Stimulated activated CD4-positive, alpha-beta T cell treated with anti-CD3 and anti-CD28 coated beads, Interleukin-4, amount 100 ng/mL, for 1 hour (primary cell): ENCODE data around the gene AMIGO1.

ENCODE experiments used
- DNase-seq: peaks from one replicate; pipeline ENCODE4 v3.0.0-alpha.2; 2020

AMIGO1 gene

DNA sequence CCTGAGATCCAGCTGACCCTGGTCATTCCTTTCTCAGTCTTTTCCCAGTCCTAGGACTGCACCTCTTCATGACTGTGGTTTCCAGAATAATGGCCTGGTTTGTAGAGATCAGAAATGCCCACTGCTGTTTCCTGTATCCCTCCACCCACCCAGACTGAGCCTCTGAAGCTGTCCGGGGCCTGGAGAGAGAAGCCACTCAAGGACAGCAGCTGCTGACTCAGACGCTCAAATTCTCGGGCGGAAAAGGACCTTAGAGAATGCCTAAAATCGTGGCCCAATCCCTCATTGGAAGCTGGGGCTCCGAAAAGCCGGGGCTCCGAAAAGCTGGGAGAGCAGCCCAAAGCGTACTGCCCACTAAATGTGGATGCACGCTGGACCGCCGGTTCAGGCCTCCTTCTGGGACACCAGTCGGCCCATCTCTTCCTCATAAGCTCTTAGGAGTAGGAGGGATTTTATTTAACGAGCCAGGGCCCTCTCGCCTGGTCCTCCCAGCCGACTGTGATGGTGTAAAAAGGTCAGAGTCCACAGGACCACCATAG, 22.4 kb upstream of the AMIGO1 start:
- DNase-seq: no peak

DNA sequence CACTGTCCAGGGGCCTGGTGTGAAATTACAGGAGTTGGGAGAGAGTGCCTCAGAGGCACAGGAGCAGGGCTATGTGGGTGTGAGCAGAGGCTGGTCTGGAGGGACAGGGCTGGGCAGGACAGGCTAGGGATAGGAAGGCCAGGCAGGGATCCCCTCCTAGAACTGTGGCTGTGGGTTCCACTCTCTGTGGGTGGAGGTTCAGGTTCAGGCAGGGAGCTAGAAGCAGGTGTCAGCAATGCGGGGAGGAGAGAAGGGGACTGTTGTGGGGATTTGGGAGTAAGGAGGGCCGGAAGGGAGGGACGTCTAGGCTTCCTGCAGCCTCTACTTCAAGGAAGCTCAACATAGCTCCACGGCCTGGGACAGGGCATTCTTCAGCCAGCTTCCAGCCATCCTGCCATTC, 21.9 kb upstream of the AMIGO1 start:
- no peak for DNase-seq

DNA sequence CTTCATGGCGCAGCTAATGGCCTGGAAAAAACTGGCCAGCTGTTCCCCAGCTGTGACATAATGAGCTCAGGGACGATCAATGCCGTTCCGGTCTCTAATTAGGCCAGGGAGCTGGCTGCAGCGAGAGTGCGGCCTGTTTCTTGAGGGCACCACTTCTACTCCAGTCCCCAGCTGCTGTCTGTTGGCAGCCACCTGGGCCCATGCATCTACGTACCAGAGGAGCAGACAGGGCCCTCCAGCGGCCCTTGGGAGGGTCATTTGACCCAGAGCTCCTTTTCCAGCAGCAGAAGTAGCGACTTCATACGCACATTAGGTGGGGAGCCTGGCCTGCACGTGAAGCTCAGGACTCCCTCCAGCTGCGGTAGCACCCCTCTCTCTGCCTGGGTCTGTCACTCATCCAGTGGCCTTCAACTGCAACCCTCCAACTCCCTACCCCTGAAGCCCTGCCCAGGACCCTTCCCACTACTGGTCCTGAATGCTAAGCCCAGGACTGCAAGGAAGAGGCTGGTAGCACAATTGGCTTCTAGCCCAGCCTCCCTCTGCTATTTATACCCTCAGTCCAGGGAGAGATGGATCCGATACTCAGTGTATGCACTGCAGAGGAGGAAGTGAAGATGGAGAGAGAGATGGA, 21.0 kb upstream of the AMIGO1 start:
- DNase-seq: no peak

GRCh38 chr1:109529881-109530456, 20.4 kb upstream of the AMIGO1 start:
- no peak for DNase-seq

DNA sequence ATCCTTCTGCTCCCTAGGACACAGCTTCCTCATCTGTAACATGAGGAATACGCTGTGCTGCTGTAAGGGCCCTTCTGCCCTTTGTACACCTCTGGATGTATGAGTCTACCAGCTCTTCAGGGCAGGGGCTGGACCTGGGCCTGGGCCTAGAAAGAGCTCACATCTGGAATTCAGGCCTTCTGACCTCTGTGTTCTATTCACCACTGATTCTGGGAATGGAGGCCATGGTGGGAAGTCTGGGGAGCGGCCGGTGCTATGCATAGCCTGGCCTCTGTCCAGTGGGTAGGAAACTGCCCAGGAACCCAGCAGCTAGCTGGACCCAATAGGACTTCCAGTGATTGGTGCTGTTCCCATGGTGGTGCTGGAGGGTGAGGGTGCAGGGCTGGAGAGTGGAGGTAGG, 19.2 kb upstream of the AMIGO1 start:
- no peak for DNase-seq

GRCh38 chr1:109527846-109528695, 18.5 kb upstream of the AMIGO1 start:
- DNase-seq: no peak

- DNase-seq: no peak
These were observed 17.7 kb upstream of the AMIGO1 start for GRCh38 chr1:109527098-109527811.

DNA sequence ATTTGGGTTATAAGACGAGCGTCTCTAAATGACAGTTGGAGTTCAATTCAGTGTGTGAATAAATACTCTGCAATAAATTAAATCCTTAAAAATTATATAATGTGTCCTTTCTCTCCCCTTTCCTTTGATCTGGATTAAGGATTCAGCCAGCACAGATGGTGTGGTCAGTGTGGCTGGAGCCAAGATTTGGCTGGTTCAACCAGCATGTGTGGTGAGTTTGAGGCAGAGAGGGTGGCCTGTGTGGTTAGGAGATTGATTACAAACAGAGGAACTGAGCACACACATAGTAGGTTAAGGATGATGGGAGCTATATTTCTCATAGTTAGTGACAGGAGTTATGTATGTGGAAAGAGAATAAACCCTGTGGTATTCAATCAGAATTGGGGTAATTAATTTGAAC, 14.2 kb upstream of the AMIGO1 start:
- DNase-seq: no peak

DNA sequence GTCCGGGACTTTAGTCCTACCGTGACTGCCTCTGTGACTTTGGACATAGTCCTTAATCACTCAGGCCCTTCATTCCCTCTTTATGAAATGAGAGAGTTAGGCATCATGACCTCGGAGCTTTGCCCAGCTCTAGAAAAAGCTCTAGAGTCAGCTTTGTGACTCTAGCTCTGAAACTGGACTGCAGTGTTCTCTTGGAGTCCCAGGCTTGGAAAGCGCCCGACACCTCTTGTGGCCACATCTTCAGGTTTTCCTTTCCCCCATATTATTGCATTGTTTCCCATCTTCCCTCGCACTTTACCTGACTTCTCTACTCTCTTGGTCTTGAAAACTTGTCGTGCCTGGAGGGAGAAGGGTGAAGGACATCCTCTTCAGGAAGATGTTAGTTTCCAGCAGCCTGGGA, 12.5 kb upstream of the AMIGO1 start:
- no peak for DNase-seq

DNA sequence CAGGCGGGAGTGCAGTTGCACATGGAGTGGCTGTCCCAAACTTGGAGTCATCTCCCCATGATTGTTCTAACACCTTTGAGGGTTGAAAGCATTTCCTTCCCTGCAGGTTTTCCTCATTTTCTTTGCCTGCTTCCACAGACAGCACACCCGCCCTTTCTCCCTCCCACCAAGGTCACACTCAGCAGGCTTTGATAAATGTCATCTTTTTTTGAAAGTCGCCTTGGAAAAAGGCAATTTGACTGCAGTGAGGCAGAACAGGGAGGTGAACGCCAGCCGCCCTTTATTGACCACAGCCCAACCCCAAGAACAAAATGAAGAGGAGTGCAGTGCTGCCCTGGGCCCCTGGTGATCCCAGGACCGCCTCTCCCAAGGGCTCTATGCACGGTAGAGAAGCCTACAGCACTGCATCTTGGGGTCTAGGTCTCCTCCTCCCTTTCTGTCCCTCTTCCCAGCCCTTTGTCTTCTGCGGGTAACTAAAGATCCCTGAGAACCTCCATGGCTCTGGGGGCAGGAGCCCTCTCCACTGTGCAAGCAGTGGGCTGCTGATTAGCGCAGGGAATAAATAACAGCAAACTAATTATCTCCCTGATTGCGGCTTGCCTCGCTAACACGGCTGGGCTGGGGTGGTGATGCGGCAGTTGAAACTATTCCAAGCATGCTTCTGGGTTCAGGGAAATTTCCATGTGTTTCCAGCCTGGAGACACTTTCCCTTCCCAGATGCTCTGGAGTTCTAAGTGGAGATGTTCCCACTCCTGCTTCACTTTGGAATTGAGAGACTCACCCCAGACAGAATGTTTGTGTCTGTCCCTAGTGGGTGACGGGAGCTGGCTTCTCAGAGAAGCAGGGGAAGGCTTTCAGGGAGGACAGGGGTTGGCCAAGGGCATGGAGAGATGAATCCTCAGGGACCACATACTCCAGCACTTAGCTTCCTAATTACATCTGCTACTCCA, 11.8 kb upstream of the AMIGO1 start:
- DNase-seq: no peak

DNA sequence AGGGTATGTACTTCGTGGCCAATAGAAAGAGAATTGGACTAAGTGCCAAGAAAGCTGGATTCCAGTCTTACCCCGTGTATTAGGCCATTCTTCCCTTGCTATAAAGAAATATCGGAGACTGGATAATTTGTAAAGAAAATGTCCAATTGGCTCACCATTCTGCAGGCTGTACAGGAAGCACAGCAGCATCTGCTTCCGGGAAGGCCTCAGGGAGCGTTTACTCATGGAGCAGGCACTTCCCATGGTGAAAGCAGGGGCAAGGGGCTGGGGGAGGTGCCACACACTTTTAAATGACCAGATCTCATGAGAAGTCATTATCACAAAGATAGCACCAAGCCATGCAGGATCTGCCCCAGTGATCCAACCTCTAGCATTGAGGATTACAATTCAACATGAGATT, 7.8 kb upstream of the AMIGO1 start:
- DNase-seq: no peak

DNA sequence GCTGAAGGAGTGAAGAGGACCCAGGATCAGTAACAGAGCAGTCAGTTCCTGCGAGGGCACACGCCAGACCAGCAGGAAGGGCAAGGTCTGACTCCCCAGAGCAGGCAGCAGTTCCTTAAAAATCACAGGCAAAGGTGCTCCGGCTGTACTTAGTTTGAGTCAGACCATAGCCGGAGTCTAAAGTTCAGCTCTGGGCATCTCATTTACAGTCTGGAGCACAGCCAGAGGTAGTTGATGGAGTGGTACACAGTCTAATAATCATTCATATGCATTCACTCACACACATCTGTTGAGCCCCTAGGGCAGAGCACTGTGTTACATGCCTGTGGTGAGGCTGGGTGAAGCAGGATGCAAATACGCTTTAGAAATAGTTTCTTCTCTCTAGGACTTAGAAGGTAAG, 7.3 kb upstream of the AMIGO1 start:
- DNase-seq: no peak

- no peak for DNase-seq
These were observed 5.3 kb upstream of the AMIGO1 start for GRCh38 chr1:109514846-109515245.

GRCh38 chr1:109513110-109513710, 3.7 kb upstream of the AMIGO1 start:
- DNase-seq: no peak

- DNase-seq: no peak
These were observed 703 bp downstream of the AMIGO1 start for GRCh38 chr1:109508873-109509175.

GRCh38 chr1:109508001-109508872, 1.3 kb downstream of the AMIGO1 start:
- no peak for DNase-seq

DNA sequence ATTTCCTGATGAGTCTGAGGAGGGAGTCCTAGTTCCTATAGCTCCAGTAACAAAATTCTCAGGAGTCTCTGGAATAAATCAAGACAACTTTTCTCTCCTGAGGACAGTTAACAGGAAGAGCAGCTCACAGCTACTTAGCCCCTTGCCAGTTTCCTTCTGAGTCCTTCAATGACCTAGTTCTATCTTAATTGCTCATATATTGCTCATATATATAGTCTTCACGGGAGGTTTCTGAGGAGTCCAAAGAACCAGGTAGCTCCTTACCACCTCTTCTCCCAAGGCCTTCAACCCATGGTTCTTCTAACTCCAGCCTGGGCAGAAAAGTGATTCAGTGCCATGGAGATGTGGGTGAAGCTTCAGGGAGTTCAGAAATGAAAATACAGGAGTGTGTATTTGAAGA, 4.6 kb downstream of the AMIGO1 start:
- DNase-seq: no peak

DNA sequence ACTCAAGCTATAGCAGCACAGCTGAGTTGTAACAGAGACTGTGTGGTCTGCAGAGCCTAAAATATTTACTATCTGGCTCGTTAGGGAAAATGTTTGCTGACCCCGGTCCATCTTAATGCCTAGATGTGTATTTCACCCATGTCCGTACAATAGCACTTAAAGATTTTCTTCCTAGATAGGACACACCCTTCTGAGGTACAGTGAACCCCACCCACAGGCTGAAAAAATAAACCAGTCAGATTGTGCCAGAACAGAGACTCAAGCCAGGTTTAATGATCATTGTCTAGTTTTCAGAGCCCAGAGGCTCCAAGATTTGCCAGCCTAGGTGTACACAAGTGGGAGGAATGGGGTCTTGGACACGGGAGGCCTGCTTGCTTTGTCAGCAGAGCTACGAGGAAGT, 5.6 kb downstream of the AMIGO1 start:
- DNase-seq: no peak

GRCh38 chr1:109502364-109502851, 7.1 kb downstream of the AMIGO1 start:
- DNase-seq: no peak

DNA sequence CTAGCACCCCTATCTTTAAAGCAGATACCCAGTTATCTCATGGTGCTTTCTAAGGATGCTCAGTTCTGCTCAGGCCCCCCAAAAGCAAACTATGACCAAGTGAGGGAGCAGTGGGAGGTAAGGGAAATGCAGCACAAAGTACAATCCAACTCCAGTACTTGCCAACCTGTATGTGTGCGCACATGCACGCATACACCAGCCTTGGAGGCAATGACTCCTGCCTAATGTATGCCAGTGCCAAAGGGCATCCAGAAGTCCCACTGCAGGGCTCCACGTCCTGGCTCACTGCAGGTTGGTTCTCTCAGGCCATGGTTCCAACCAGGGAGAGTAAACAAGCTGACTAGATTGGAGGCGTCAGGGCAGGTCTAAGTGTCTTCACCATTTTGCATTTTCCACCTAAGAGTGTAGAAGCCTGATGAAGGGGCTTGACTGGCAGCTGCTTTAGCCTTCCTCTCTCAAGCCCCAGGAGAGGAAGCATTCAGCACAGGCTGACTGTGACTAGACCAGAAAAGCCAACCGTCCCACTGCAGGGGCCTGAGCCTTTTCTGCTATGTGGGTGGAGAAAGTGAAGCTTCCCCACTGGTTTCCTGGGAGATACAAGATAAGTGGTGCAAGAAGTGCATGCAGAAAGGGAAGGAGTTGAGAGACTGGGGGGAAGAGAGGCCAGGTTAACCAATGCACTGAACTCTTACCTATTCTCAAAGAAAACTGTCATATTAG, 7.7 kb downstream of the AMIGO1 start:
- no peak for DNase-seq
